Activated gamma-delta T cell (primary cell): ENCODE results near the gene PPP5C.
A peak's percentile ranks its signal among the peaks of the same experiment; 100 is the strongest.
"Not testable (repeated sequence)": the region's sequence is repeated elsewhere in the genome, so short reads cannot be mapped to it uniquely, and the experiment has no call there.

Source experiments
- DNase-seq: peaks from one replicate; lab custom pipeline; 2025; lab: John Stamatoyannopoulos, UW

Gene PPP5C

GRCh38 chr19:46408664-46409039 is 61.8 kb downstream of the PPP5C start:
- no peak for DNase-seq

DNA sequence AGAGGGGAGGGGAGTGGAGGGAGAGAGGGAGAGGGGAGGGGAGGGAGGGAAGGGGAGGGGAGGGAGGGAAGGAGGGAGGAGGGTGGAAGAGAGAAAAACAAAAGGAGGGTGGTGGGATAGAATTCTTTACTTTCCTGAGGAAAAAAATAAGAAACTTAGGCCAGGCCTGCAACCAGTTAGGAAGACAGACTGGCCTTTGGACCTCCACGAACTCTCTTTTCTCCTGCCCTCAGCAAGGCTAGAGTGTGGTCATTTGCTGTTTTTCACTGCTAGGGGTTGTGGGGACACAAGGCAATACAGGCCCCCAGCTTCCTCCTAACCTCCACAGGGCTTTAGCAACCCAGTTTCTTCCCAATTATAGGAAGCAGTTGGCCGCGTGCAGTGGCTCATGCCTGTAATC is 62.3 kb downstream of the PPP5C start:
- no peak for DNase-seq

GRCh38 chr19:46410205-46411087 is 63.6 kb downstream of the PPP5C start:
- no peak for DNase-seq

- no peak for DNase-seq
Measured at GRCh38 chr19:46411088-46411924, 64.4 kb downstream of the PPP5C start.

- DNase-seq = no peak
Measured at GRCh38 chr19:46411925-46412649, 65.2 kb downstream of the PPP5C start.

DNA sequence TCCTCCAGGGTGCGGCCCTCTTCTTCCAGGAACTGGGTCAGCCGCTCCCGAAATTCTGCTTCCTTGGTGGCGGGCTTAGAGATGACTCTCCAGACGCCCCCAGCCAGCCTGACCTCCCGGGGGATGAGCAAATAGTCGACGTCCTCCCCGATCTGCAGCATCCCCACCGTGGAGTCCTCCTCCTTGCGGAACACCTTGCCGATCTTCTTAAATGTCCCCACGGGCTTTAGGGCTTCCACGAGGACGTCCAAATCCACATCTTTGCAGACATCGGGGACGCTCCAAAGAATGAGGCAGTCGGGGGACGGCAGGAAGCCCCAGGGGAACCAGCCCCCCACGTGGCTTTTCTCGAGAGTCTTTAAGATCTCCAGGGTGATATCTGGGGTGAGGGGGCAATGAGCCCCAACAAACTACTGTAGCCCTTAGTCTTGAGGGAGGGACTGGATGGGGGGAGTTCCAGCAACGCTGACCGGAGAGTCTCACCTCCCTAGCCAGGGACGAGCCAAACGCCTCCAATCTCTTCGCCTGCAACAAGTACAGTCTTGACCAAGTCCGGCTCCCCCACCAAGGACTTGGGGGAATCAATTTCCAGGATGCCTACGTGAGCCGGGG is 65.9 kb downstream of the PPP5C start:
- DNase-seq = no peak

GRCh38 chr19:46413262-46414031 is 66.6 kb downstream of the PPP5C start, which contains the start of gene CCDC8:
Gene CCDC8, minus strand, starts transcription at chr19:46413564. Its CDS starts 754 bp downstream, at chr19:46412810.
- no peak for DNase-seq

- DNase-seq = not testable (repeated sequence)
Measured at GRCh38 chr19:46414899-46415298, 68.0 kb downstream of the PPP5C start.

DNA sequence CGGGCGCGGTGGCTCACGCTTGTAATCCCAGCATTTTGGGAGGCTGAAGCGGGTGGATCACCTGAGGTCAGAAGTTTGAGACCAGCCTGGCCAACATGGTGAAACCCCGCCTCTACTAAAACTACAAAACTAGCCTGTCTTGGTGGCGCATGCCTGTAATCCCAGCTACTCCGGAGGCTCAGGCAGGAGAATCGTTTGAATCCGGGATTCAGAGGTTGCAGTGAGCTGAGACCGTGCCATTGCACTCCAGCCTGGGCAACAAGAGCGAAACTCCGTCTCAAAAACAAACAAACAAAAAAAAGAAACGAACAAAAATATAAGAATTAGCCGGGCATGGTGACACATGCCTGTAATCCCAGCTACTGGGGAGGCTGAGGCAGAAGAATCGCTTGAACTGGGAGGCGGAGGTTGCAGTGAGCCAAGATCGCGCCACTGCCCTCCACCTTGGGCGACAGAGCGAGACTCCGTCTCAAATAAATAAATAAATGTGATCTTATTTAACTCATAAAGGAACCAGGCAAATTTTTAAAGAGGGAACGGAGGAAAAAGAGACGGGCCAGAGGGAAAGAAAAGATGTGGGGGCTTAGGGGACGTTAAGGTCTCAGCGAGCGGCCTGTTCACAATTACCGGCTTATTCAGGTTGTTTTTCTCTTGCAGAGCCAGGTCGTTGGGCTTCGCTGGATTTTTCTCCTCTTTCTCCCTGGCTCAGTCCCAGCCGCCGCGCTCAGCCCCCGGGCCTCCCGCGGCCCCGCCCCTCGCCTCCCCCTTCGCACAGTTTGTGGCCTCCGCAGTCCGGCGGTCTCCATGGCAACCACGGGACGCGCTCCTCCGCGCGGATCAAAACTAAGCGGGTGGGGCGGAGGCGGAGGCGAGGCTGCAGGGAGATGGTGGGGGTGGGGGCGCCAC is 69.2 kb downstream of the PPP5C start:
- DNase-seq = not testable (repeated sequence)

DNA sequence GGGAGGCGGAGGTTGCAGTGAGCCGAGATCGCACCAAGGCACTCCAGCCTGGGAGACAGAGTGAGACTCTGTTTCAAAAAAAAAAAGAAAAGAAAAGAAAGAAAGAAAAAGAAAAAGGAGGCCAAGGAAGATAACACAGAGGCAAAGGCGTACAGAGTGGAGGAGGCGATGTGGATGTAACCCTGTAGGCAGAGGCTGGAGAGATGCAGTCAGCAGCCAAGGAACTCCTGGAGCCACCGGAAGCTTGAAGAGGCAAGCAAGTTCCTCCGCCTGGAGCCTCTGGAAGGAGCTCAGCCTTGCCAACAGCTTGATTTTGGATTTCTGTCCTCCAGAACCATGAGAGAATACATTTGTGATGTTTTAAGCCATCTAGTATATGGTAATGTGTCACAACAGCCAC is 73.2 kb downstream of the PPP5C start:
- DNase-seq = no peak

GRCh38 chr19:46422344-46422743 is 75.5 kb downstream of the PPP5C start:
- DNase-seq = no peak

GRCh38 chr19:46423188-46423587 is 76.3 kb downstream of the PPP5C start:
- DNase-seq = no peak

- DNase-seq = no peak
Measured at GRCh38 chr19:46426035-46426505, 79.2 kb downstream of the PPP5C start.

DNA sequence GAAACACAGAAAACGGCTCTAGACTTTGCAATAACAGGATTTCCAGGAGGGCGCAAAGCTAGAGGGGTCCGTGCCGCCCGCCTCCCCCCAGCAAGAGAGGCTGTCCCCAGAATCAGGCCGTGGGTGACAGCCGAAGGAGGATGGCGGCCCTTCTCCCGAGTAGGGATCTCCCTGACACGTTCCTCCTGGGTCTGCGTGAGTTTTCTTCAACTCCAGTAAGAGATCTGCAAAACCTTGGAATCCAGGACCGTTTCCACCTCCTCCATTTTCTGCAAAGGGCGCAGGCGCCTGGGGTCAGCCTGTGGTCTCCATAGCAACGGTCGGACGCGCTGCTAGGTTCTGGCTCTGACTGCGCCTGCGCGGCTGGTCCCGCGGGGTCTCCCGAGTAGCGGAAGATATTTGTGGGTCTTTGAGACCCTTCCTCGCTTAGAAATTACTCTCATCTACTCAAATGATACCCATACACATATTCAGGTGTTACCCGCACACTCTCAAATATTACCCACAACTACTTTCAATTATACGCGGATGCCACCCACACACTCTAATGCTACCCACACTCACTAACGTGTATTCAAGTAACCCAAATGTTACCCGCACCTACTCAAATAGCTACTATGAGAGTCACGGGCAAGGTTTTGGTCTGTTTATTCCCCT is 79.7 kb downstream of the PPP5C start:
- no peak for DNase-seq

GRCh38 chr19:46427518-46428045 is 80.7 kb downstream of the PPP5C start:
- no peak for DNase-seq

DNA sequence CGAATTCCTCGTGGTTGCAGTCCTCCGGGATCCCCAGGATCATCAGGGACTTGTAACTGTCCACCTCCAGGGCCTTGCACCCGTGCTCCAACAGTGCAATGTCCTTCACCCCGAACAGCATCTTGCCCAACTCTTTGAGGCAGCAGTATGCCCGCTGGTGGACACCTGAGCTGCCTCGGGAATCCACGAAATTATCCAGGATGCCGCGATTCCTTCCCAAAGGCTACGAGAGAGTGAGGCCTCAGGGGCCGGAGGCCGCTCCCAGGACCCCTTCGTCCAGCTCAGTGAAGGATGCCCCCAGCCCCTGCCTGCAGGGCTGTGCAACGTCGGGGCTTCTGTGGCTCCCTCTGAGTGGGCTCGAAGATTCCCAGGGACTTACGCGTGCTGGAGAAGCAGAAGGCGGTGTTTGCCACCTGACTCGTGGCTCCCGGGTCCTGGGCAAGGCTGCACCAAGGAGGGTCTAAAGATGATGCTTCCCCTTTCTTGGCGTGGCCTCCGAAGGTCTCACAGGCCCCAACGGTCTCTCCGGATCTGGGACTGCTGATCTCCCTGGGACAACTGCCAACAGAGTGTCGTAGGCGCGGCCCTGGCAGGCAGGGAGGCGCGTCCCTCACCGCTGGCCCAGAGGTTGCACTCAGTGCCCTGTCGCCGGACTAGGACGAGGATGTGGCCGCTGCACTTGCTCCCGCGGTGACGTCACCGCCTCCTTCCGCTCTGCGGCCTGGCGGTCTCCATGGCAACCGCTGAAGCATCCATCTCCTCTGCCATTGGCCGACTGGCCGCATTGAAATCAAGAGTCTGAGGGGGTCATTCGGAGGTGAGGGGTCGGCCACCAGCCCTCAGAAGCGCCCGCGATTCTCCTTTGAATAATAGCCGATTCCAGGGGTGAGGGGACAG is 81.6 kb downstream of the PPP5C start, which contains the start of gene PNMA8C:
Gene PNMA8C, minus strand, starts transcription at position 698 of the 897 bp plus-strand sequence. Its CDS starts 577 bp downstream, at position 121.
- peak; percentile 28 for DNase-seq

DNA sequence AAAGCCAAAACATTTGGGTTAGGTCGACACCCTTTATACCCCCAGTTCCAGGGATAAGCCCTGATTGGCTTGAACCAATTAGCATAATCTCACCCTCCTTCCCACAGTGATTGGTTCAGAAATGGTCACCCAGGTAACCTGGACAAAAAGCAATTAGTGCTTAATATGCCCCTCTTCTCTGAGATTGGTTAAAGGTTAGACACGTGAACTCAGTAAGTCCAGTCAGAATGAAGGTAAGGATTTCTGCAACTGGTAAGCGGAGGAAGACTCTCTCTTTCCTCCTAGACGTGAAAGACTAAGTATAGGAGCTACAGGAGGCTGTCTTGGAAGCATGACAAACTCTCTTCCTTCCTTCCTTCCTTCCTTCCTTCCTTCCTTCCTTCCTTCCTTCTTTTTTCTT is 83.1 kb downstream of the PPP5C start:
- no peak for DNase-seq

DNA sequence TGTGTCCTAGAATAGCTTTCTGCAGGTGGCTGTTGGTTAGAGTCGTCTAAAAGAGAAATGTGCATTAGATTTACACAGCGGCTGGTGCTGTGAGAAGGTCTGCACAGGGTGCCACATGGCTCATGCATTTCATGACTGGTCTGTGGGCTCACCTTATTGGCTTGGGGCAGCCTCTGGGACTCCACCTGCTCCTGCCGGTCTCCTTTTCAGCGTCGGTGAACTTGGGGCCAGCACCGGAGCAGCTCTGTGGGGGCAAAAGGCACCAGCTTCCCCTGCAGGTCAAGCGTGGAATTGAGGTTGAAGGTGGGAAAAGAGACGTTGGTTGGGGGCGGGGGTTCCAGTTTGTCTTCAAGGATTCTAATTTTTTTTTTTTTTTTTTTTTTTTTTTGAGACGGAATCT is 84.9 kb downstream of the PPP5C start:
- DNase-seq = no peak
